PC-3 (cell line): Measurements from ENCODE around the gene DDX42. TPM values are rescaled to one million over a fixed set of nuclear protein-coding genes. Genes with fewer than 3 reads are reported as not detected.
"Not testable (repeated sequence)": the region's sequence is repeated elsewhere in the genome, so short reads cannot be mapped to it uniquely, and the experiment has no call there.

ENCODE experiments used
- ATAC-seq: fragments of 200-7000 bp; cut with Tn5 transposase; 2 replicates; pipeline ENCODE4 v1.9.1; 2020; ENCODE audit warnings: mild to moderate bottlenecking, moderate library complexity
- BruUV-seq: library from RNA; stranded (reverse); fragments of 400-500 nt; replicated peaks from 2 replicates; lab custom pipeline; 2021; lab: Mats Ljungman, UMichigan
- CTCF ChIA-PET: fragments of 300-600 bp; sonication (Branson Sonifier 250); formaldehyde crosslinking; loops from one replicate; lab custom pipeline; 2022; ENCODE audit warnings: antibody characterized with exemption; lab: Charles Lee
- POLR2A ChIA-PET: fragments of 300-600 bp; sonication (Branson Sonifier 250); formaldehyde crosslinking; loops from one replicate; lab custom pipeline; 2022; ENCODE audit warnings: antibody characterized with exemption; ENCODE audit not compliant: unreplicated experiment; lab: Charles Lee
- DNase-seq: peaks from one replicate; pipeline ENCODE4 v3.0.0-alpha.2; 2015
- H2AFZ ChIP-seq: fragments of 300-600 bp; sonication (generic); 2 replicates; pipeline ENCODE4 v1.6.0; 2016; ENCODE audit warnings: antibody characterized with exemption, low read length
- H3F3A ChIP-seq: fragments of 300-600 bp; sonication (generic); one replicate; pipeline ENCODE4 v1.6.0; 2017; ENCODE audit warnings: antibody characterized with exemption, low read length, control low read depth, mild to moderate bottlenecking; ENCODE audit not compliant: unreplicated experiment
- H3K27ac ChIP-seq: fragments of 300-600 bp; sonication (generic); 2 replicates; pipeline ENCODE4 v1.5.1; 2016; ENCODE audit warnings: mild to moderate bottlenecking, low read length
- H3K27me3 ChIP-seq: fragments of 300-600 bp; sonication (generic); 2 replicates; pipeline ENCODE4 v1.6.1; 2016; ENCODE audit warnings: low read length, mixed read lengths
- H3K36me3 ChIP-seq: fragments of 300-600 bp; sonication (generic); 2 replicates; pipeline ENCODE4 v1.6.1; 2016; ENCODE audit warnings: low read depth, mixed run types, low read length, mixed read lengths
- H3K4me1 ChIP-seq: fragments of 300-600 bp; sonication (generic); 2 replicates; pipeline ENCODE4 v1.5.1; 2016; ENCODE audit warnings: low read length; ENCODE audit not compliant: insufficient read depth
- H3K4me2 ChIP-seq: fragments of 300-600 bp; sonication (generic); 2 replicates; pipeline ENCODE4 v1.6.0; 2016; ENCODE audit warnings: low read length
- H3K4me3 ChIP-seq: fragments of 300-600 bp; sonication (generic); 2 replicates; pipeline ENCODE4 v1.5.1; 2016; ENCODE audit warnings: mild to moderate bottlenecking, low read length, mixed read lengths
- H3K79me2 ChIP-seq: fragments of 300-600 bp; sonication (generic); 2 replicates; pipeline ENCODE4 v1.6.1; 2017; ENCODE audit warnings: low read length, mixed read lengths
- H3K9ac ChIP-seq: fragments of 300-600 bp; sonication (generic); 2 replicates; pipeline ENCODE4 v1.6.0; 2016; ENCODE audit warnings: mild to moderate bottlenecking, low read length
- H3K9me2 ChIP-seq: fragments of 300-600 bp; sonication (generic); replicated peaks from 2 replicates; pipeline ENCODE4 v1.6.1; 2016; ENCODE audit warnings: mixed run types, low read length, mixed read lengths
- H3K9me3 ChIP-seq: fragments of 300-600 bp; sonication (generic); 2 replicates; pipeline ENCODE4 v1.6.1; 2016; ENCODE audit warnings: low read length, mixed read lengths
- H4K20me1 ChIP-seq: fragments of 300-600 bp; sonication (generic); 2 replicates; pipeline ENCODE4 v1.6.1; 2016; ENCODE audit warnings: low read length, mixed read lengths
- EZH2 ChIP-seq: fragments of 300-600 bp; sonication (generic); IDR thresholded peaks from one replicate; pipeline ENCODE4 v1.6.1; 2017; ENCODE audit warnings: antibody characterized with exemption, mild to moderate bottlenecking, low read length; ENCODE audit not compliant: unreplicated experiment
- EZH2phosphoT487 ChIP-seq: fragments of 300-600 bp; sonication (generic); IDR thresholded peaks from 2 replicates; pipeline ENCODE4 v1.6.1; 2018; ENCODE audit warnings: mild to moderate bottlenecking, antibody characterized with exemption, low read length, borderline replicate concordance
- intact Hi-C: fragments of 100-400 bp; cut with micrococcal nuclease; formaldehyde crosslinking; loops from 2 replicates; pipeline ENCODE4 v1.9.0; 2023
- total RNA-seq: library from RNA; depleted of rRNA; stranded (reverse); fragments of >200 nt; gene quantifications from 2 replicates; pipeline ENCODE4 v1.2.3, GENCODE V29; 2014
- TF ChIP-seq, protein P1 (sequence below): fragments of 300-600 bp; sonication (generic); conservative IDR thresholded peaks from 2 replicates; pipeline ENCODE4 v1.5.1; 2017; ENCODE audit warnings: antibody characterized with exemption, low read depth, mild to moderate bottlenecking, low read length

Gene DDX42
- total RNA-seq, 1 experiment from 2014 or later = 72.4 TPM

DNA sequence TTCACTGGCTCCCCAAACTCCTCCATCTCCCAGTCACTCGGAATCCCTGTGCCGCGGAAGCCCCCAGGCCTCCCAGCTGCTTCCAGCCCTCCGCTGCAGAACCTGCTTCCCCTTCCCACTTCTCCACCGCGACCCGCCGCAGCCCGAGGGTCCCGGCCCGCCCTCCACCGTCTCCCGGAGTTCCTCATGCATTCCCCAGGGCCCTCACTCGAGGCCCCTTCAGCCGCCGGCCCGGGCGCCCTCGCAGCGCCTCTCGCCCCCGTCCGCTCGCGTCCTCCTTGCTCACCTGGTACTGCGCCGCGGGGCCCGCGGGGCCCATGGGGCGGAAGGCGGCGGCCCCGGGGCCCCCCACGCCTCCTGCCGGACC, 68.2 kb downstream of the DDX42 start:
- Histone ChIP-seq H3K4me3 (peak overlapping the region; percentile 88), H3F3A (no peaks in the 10 kb centered on the region), H3K27me3 (no peaks in the 10 kb centered on the region), H3K79me2 (peaks cover 51% of the 10 kb centered on the region), H3K9ac (peak overlapping the region; percentile 86), H3K9me2 (no peaks in the 10 kb centered on the region), H3K27ac (peak overlapping the region; percentile 11; the same call in 1 of the 2 replicates), H3K9me3 (no peaks in the 10 kb centered on the region), H3K4me1 (peaks cover 33% of the 10 kb centered on the region), H4K20me1 (0 out of 2 replicates have a peak, but pooled peaks cover 3% of the 10 kb centered on the region), H3K4me2 (peak overlapping the region; percentile 95), H3K36me3 (peaks cover under 1% of the 10 kb centered on the region; the same call in 1 of the 2 replicates), H2AFZ (peak overlapping the region; percentile 72)
- TF ChIP-seq EZH2 = no peak
- no peak for TF ChIP-seq EZH2phosphoT487
- TF ChIP-seq, protein P1, sequence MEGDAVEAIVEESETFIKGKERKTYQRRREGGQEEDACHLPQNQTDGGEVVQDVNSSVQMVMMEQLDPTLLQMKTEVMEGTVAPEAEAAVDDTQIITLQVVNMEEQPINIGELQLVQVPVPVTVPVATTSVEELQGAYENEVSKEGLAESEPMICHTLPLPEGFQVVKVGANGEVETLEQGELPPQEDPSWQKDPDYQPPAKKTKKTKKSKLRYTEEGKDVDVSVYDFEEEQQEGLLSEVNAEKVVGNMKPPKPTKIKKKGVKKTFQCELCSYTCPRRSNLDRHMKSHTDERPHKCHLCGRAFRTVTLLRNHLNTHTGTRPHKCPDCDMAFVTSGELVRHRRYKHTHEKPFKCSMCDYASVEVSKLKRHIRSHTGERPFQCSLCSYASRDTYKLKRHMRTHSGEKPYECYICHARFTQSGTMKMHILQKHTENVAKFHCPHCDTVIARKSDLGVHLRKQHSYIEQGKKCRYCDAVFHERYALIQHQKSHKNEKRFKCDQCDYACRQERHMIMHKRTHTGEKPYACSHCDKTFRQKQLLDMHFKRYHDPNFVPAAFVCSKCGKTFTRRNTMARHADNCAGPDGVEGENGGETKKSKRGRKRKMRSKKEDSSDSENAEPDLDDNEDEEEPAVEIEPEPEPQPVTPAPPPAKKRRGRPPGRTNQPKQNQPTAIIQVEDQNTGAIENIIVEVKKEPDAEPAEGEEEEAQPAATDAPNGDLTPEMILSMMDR = no peak
- no TSS peak for BruUV-seq
- ChIA-PET CTCF (no interaction called here), POLR2A (interaction anchor here (1.4 kb wide), 1 partner anchor 100 kb away, joined by 3 read pairs; no protein-coding TSS in a partner anchor)
- ATAC-seq (peak; percentile 42), DNase-seq (no peak)
- intact Hi-C loops = no loop called here

DNA sequence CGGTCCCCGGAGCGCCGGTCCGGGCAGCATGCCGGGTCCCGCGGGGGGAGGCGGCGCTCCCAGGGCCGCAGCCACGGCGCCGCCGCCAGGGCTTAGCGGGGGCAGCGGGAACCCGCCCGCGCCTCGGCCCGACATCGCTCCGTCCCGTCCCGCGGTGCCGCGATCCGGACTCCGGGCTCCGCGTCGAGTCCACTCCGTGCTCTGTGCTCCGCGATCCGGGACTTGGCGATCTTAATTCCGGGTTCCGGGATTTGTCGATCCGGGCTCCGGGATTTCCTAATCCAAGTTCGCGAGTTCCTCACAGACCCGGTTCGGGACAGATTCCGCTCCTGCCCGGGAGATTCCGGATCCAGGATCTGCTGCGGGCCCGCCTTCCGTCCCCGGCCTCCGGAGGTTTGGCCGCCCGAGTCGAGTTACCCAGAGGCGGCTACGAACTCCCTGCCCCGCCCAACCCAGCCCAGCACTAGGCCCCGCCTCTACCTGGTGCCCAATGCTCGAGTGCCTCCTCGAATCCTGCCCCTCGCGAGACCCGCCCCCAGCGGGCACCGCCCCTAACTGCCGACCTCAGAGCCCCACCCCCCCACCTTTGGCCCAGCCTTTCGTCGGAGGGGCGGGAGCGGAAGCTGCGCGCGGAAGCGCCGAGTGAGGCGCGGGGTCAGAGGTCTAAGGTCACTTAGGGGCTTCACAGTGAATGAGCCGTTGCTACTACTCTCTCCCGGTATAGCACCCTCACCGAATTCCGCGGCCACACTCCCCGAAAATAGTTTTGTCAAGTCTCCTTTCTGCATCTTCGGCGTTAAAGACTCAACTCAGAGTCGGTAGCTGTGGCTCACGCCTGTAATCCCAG, 68.8 kb downstream of the DDX42 start, which contains the start of gene SMARCD2:
TSS of gene SMARCD2 (minus strand) at position 146 of the 847 bp plus-strand sequence. CDS start at position 135, 11 bp downstream.
- peaks cover 33% of the 10 kb centered on the region for H3K4me1 ChIP-seq
- 0 out of 2 replicates have a peak, but pooled peaks cover 3% of the 10 kb centered on the region for H4K20me1 ChIP-seq
- H2AFZ ChIP-seq = peak within 1 kb of the TSS; percentile 80
- no peaks in the 10 kb centered on the region for H3K27me3 ChIP-seq
- peak within 1 kb of the TSS; percentile 19; the same call in 1 of the 2 replicates for H3K27ac ChIP-seq
- DNase-seq (peak; percentile 99), ATAC-seq (peak; percentile 82)
- peak within 1 kb of the TSS; percentile 88 for H3K4me3 ChIP-seq
- no TSS peak for BruUV-seq
- no peaks in the 10 kb centered on the region for H3F3A ChIP-seq
- intact Hi-C loops = loop anchor here (1.0 kb wide), 1 partner anchor 15 kb away; the partner anchor contains the start of genes FTSJ3 and PSMC5
- H3K9me3 ChIP-seq = no peaks in the 10 kb centered on the region
- H3K79me2 ChIP-seq = peaks cover 45% of the 10 kb centered on the region
- peak within 1 kb of the TSS; percentile 95 for H3K4me2 ChIP-seq
- POLR2A ChIA-PET = interaction anchor here (1.0 kb wide), 1 partner anchor 69 kb away, joined by 4 read pairs; the partner anchor contains the start of gene CCDC47
- CTCF ChIA-PET = interaction anchor here (0.9 kb wide), 1 partner anchor 23 kb away, joined by 4 read pairs; no protein-coding TSS in a partner anchor
- TF ChIP-seq EZH2phosphoT487 (no peak), EZH2 (no peak)
- TF ChIP-seq, protein P1 = no peak
- H3K9ac ChIP-seq = peak within 1 kb of the TSS; percentile 86
- no peaks in the 10 kb centered on the region for H3K36me3 ChIP-seq
- H3K9me2 ChIP-seq = no peaks in the 10 kb centered on the region

DNA sequence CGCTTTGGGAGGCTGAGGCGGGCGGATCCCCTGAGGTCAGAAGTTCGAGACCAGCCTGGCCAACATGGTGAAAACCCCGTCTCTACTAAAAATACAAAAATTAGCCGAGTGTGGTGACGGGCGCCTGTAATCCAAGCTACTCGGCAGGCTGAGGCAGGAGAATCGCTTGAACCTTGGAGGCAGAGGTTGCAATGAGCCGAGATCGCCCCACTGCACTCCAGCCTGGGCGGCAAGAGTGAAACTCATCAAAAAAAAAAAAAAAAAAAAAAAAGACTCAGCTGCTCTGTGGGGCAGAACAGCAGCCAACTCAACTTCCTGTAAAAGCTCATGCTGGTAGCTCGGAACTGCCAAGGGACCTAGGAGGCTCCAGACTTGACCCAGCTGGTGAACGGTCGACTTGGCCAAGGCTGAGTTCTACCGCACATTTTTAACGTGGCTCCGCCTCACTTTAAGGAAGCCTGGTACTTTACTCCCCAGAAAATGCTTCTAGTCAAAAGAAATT, 69.5 kb downstream of the DDX42 start:
- peak overlapping the region; percentile 17; the same call in 1 of the 2 replicates for H3K9ac ChIP-seq
- H3K4me3 ChIP-seq = peak overlapping the region; percentile 53
- not testable (repeated sequence) for H4K20me1 ChIP-seq, H3K27ac ChIP-seq, H3K27me3 ChIP-seq, H3K9me2 ChIP-seq, H3K36me3 ChIP-seq, H3K9me3 ChIP-seq, DNase-seq, ATAC-seq, H3F3A ChIP-seq
- intact Hi-C loops = loop anchor here (1.0 kb wide), 1 partner anchor 16 kb away; the partner anchor contains the start of genes FTSJ3 and PSMC5
- H3K79me2 ChIP-seq = peaks cover 38% of the 10 kb centered on the region
- ChIA-PET POLR2A (interaction anchor here (1.0 kb wide), 1 partner anchor 70 kb away, joined by 4 read pairs; the partner anchor contains the start of gene CCDC47), CTCF (interaction anchor here (0.6 to 0.9 kb wide), 3 partner anchors 17 to 35 kb away, joined by 4 to 14 read pairs (median 12); no protein-coding TSS in a partner anchor)
- TSS peak; percentile 91 for BruUV-seq
- H3K4me2 ChIP-seq = peak overlapping the region; percentile 77
- peak overlapping the region; percentile 80 for H2AFZ ChIP-seq
- peaks cover 27% of the 10 kb centered on the region for H3K4me1 ChIP-seq
